GM12864 (cell line): ENCODE results near the gene LIMS1.

ENCODE experiments used
- DNase-seq: peaks from one replicate; pipeline ENCODE4 v3.0.0-alpha.2; 2011; ENCODE audit warnings: low read depth
- H3K4me3 ChIP-seq: 2 replicates; pipeline ENCODE4 v1.5.1; 2011; ENCODE audit warnings: mild to moderate bottlenecking, low read depth, low read length, control low read depth
- CTCF ChIP-seq: IDR thresholded peaks from 2 replicates; pipeline ENCODE4 v1.5.1; 2011; ENCODE audit warnings: low read depth, mild to moderate bottlenecking, moderate library complexity, low read length, control low read depth, inconsistent platforms; ENCODE audit errors: missing control alignments

LIMS1 gene

GRCh38 chr2:108565778-108566375 lies 31.6 kb downstream of the LIMS1 start:
- no peak for TF ChIP-seq CTCF
- DNase-seq = no peak
- no peak overlapping the region; the same call in 1 of the 2 replicates for H3K4me3 ChIP-seq

- no peak for DNase-seq
- TF ChIP-seq CTCF = no peak
- no peak overlapping the region for H3K4me3 ChIP-seq
These were observed 36.1 kb downstream of the LIMS1 start for GRCh38 chr2:108570416-108570815.

- TF ChIP-seq CTCF = no peak
- H3K4me3 ChIP-seq = no peak overlapping the region
- no peak for DNase-seq
These were observed 37.0 kb downstream of the LIMS1 start for GRCh38 chr2:108571286-108571685.

GRCh38 chr2:108573061-108573460 lies 38.8 kb downstream of the LIMS1 start:
- H3K4me3 ChIP-seq = no peak overlapping the region

GRCh38 chr2:108574332-108574731 lies 40.1 kb downstream of the LIMS1 start:
- H3K4me3 ChIP-seq = no peak overlapping the region
- TF ChIP-seq CTCF = no peak

More at GRCh38 chr2:108573061-108573460, 38.8 kb downstream of the LIMS1 start:
- TF ChIP-seq CTCF = no peak
- no peak for DNase-seq

GRCh38 chr2:108575132-108575966 lies 41.1 kb downstream of the LIMS1 start:
- no peak for DNase-seq
- TF ChIP-seq CTCF = no peak
- no peak overlapping the region for H3K4me3 ChIP-seq

More at GRCh38 chr2:108574332-108574731, 40.1 kb downstream of the LIMS1 start:
- DNase-seq = no peak
